NCI-H1694 (cell line): ENCODE measurements around the gene TNS3.

Source experiments
- DNase-seq: peaks from one replicate; lab custom pipeline; 2025; lab: John Stamatoyannopoulos, UW

TNS3 gene

DNA sequence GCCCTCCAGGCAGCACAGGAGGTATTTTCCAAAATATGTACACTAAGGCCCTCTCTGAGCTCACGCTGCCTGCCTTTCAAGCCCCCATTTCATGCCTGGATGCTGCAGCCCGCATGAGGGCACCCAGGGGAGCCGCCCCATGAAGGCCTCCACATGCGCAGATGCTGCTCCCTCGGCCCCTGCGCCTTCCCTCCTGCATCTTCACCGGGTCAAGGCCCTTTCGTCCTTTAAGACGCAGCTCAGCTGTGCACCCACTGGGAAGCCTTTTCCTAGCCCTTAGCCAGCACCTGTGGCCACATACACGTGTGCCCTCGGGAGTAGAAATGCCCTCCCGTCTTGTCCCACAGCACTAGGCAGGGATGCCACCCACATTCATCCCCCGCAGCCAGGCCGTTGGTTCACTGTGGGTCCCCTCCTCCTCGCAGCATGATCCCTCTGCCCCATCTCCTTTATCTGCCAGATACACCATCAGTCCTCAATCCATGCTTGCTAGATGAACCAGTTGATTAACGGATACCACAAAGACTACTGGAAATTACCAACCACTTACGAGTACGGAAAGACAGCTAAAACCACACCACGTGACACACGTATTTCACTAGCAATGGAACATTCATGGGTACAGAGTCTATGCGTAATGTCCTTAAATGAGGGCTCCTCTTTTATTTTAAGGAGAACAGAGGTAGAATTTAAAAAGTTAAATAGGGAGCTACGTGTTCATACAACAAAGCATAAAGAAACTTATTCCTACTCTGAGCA is 278.0 kb downstream of the TNS3 start:
- DNase-seq, result no peak

- DNase-seq, result no peak
These were observed 278.8 kb downstream of the TNS3 start for GRCh38 chr7:47303014-47303694.

DNA sequence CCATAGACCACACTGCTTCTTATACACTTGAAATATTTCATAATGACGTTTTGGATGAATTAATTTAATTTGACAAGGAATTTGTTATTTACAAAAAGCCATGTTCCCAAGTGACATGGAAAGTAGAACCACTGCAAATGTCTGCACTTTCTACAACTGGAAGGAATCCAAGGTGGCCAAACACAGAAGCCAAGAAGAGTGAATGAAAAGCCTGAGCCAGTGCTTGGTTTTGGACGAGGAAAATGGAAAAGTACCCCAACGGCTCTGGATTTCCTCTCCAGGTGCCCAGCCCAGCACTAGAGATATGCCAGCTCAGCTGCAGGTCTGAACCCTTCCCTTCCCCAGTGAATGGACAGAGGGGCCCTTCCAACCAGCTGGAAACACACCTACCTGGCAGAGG is 279.4 kb downstream of the TNS3 start:
- DNase-seq, result no peak

DNA sequence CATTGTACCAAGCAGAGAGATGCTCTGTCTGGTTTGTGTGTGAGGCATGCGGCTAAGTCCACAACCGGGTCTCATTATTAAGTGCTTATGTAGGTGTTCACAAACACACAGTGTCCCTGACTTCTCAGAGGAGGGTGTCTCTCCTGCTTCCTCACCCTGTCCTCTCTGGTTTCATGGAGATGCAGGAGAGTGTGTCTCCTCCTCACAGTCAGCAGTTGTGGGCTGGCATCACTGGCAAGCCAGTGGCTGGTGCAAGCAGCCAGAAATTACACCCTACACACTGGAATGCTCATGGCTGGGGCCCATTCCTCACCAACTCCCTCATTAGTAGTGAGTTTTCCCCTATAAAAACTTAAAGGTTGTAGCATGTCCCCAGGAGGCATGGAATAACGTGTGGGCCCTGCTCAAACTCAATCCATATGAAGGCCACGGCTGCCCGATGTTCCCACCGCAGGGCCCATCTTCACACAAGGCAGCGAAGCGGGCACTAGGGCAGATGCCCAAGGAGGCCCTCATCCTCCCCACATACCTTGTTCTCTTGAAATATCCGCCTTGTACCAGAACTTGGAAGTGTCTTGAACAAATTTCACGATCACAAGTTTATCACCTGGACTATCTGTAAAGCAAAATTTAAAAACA is 280.1 kb downstream of the TNS3 start:
- no peak for DNase-seq

GRCh38 chr7:47301105-47301477 is 280.8 kb downstream of the TNS3 start:
- no peak for DNase-seq

DNA sequence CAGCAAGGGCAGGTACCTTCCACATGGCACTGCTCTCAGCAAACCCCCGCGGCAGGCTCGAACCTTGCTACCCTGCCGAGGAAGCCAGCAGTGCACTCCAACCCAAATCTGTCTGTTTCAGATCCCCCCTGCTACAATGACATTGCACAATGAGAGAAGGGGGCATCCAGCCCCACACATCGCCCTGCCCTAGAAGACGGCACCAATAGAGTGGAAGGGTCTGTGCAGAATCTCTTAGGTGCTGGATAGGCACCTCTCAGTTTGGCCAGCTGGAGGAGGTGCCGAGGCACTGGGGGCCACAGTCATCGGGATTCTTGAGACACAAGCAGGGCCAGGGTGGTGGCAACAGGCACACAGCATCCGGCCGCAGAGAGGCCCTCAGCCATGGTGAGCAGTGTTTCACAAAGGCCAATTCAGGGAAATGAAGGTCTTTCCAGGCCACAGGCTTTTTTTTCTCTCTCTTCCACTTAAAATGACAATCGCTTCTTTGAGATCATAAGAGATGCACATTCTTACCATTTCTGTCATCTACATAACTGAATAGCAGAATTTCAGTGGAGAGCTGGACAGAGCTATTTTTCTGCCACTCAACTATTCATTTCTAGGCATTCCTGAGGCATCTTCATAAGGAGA is 281.3 kb downstream of the TNS3 start:
- DNase-seq, result no peak

GRCh38 chr7:47299496-47299895 is 282.4 kb downstream of the TNS3 start:
- DNase-seq, result no peak

GRCh38 chr7:47298636-47299035 is 283.3 kb downstream of the TNS3 start:
- DNase-seq, result no peak

DNA sequence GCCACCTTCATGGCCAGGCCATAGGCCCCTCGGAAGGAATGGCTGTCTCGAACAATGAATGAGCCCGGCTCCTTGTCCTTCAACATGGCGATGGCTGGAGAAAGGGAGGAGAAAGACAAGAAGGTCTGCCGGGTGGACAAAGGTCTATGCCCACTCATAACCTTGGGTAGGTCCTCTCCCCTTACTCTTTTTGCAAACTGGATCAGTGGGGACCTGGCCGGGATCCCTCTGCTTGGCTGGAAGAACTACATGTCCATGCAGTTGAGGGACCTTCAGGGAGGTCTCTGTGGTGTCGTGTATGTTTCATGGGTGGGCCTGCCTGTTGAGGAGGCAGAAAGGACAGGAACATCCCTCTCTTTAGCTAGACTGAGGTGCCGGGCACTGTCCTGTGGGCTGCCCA is 284.8 kb downstream of the TNS3 start:
- no peak for DNase-seq

GRCh38 chr7:47295606-47296005 is 286.3 kb downstream of the TNS3 start:
- no peak for DNase-seq

DNA sequence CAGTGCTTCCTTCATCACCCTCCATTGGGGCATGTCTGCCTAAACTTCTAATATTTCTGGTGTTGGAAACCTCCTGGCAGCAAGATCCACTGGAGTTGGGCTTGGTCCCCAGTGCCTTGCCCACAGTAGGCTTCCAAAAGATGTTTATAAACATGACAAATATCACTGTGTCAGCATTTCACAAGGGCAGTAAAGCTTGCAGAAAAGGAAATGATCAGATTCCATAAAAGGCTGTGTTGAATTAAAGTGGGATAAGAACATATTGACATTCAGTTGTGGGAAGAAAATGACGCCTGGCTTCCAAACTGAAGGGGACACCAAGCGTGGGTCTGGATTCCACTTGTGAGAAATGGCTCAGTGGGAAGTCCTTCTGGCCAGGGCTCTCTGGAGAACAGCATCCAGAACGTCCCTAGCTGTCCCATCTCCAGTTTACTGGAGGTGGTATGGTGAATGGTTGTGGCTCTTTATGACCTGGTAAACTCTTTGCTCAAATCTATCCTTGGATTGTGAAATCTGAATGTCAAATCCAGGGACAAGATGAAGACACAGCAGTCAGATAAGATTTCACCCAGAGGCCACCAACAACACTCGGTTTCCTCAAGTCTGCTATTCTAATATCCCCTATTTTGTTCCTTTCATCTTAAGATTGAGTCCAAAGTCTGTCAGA is 287.2 kb downstream of the TNS3 start:
- no peak for DNase-seq

- no peak for DNase-seq
These were observed 287.9 kb downstream of the TNS3 start for GRCh38 chr7:47293884-47294555.

GRCh38 chr7:47292832-47293309 is 289.0 kb downstream of the TNS3 start:
- DNase-seq, result no peak

DNA sequence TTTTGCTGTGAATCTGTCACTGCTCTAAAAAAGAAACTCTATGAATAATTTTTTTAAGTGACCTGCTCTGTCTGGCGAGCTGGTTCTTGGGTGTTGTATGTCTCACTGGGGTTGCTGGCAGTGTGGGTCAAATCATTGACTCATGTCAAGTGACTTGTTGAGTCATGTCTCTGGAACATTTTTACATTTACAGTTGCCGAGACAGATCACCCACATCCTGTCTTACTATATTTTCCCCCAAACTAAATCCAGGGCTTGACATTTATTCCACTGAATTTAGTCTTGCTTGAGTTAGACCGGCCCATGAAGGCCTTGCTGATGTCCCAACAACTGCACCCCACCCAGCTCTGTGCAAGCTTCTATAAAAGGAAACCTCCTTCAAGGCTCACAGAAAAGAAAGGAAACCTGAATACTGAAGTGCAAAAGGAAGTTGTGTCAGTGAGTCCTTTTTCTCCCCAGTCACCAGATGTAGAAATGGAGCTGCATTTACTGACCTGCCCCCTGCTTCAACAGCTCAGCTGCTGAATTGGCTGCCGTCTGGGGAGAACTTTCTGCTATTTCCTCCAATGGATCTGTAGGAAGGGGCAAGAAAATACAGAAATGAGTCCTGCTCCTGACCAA is 290.3 kb downstream of the TNS3 start:
- DNase-seq, result no peak

DNA sequence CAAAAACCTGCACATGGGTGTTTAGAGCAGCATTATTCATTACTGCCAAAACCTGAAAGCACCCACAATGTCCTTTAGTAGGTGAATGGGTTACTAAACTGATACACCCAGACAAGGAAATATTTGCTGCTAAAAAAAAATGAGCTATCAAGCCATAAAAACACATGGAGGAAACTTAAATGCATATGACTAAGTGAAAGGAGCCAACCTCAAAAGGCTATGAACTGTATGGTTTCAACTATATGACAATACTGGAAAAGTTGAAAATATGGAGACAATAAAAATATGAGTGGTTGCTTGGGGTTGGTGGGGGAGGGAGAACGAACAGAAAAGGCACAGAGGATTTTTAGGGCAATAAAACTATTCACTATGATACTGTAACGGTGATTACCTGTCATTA is 291.0 kb downstream of the TNS3 start:
- no peak for DNase-seq

- no peak for DNase-seq
These were observed 291.4 kb downstream of the TNS3 start for GRCh38 chr7:47290466-47290865.

- no peak for DNase-seq
These were observed 293.9 kb downstream of the TNS3 start for GRCh38 chr7:47288060-47288459.

- DNase-seq, result peak; percentile 79
These were observed 295.9 kb downstream of the TNS3 start for GRCh38 chr7:47285860-47286491.

- DNase-seq, result no peak
These were observed 296.9 kb downstream of the TNS3 start for GRCh38 chr7:47284691-47285635.
